Eye (tissue), 1 donor: ENCODE data around the gene RBX1.
"Not testable (repeated sequence)": the region's sequence is repeated elsewhere in the genome, so short reads cannot be mapped to it uniquely, and the experiment has no call there.

Source experiments
- DNase-seq: peaks from one replicate; pipeline ENCODE4 v3.0.0-alpha.2; 2015

Gene RBX1

GRCh38 chr22:40950962-40951794 is at the start of gene RBX1:
RBX1 (plus strand) TSS chr22:40951378; CDS start chr22:40951399, 21 bp downstream.
- DNase-seq: peak; percentile 99

DNA sequence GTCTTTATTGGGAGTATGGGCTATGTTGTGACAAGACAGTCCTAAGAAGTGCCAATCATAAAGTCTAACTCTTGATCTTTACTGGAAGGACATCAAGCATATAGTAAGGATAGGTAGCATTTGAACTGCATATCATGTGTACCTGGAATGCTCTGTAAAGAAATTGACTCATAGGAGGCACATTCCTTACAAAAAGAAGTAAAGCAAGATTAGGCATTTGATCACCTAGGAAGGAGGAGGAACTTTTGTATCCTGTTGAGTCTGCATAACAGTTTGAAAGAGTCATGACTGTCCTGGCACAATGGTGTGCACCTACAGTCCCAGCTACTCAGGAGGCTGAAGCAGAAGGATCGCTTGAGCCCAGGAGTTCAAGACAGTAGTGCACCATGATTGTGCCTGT is 47.1 kb upstream of the RBX1 start:
- DNase-seq: no peak

DNA sequence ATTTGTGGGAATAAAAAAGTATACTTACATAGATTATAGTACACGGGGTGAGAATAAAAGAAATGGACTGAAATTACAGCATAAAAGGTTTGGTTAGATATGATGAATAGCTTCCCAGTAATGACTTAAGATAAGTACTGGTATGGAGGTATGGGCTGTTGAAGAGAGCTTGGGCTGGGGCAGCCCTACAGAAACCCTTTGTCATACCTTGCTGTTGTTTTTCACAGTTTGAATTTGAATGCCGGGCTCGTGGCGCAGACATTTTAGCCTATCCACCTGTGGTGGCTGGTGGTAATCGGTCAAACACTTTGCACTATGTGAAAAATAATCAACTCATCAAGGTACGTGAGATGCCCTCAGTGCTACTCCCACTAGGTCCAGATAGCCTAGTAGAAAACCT is 42.3 kb upstream of the RBX1 start:
- no peak for DNase-seq

GRCh38 chr22:40911772-40912171 is 39.4 kb upstream of the RBX1 start:
- DNase-seq: no peak

DNA sequence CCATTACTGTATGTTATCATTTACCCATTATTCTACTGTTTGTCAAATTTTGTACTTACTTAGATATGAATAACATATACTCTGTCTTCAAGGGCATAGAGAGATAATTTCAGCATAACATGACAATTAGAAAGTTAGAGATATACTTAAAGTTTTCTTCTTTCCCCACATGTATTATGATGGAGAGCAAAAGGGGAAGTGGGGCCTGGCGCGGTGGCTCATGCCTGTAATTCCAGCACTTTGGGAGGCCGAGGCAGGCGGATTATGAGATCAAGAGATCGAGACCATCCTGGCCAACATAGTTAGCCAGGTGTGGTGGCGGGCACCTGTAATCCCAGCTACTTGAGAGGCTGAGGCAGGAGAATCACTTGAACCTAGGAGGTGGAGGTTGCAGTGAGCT is 38.2 kb upstream of the RBX1 start:
- DNase-seq: not testable (repeated sequence)

GRCh38 chr22:40919446-40919845 is 31.7 kb upstream of the RBX1 start:
- DNase-seq: no peak

DNA sequence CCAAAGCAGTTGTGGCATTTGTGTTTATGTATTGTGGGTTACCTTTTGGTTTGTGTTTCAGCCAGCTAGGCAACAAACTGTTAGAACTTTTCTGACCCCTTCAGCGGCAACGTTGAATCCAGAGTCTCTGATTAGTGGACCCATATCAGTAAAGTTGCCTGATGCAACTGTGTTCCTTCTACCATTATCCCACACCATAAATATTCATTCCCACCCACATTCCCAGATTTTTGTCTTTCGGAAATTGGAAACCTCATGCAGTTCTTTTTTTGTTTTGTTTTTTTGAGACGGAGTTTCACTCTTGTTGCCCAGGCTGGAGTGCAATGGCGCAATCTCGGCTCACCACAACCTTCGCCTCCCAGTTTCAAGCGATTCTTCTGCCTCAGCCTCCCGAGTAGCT is 30.7 kb upstream of the RBX1 start:
- no peak for DNase-seq

GRCh38 chr22:40922484-40923303 is 28.5 kb upstream of the RBX1 start:
- DNase-seq: peak; percentile 88

DNA sequence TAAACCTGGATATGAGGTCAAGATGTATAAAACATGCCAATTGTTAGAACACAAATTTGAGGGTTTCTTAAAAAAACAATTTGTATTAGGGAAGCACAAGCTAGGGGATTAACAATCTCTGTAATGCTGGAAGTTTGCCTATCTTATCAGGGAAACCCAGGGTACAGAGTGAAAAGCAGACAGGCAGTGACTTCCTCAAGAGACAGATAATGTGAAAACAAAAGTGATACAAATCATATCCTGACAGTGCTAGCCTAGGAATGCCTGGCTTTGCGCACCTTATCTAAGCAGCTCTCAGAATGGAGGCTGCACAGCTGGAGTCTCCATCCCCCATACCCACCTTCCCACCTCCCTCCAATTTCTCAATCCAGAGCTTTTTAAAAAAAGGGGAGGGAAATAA is 22.5 kb upstream of the RBX1 start:
- no peak for DNase-seq

GRCh38 chr22:40932396-40932795 is 18.8 kb upstream of the RBX1 start:
- DNase-seq: no peak

GRCh38 chr22:40939202-40939601 is 12.0 kb upstream of the RBX1 start:
- no peak for DNase-seq

DNA sequence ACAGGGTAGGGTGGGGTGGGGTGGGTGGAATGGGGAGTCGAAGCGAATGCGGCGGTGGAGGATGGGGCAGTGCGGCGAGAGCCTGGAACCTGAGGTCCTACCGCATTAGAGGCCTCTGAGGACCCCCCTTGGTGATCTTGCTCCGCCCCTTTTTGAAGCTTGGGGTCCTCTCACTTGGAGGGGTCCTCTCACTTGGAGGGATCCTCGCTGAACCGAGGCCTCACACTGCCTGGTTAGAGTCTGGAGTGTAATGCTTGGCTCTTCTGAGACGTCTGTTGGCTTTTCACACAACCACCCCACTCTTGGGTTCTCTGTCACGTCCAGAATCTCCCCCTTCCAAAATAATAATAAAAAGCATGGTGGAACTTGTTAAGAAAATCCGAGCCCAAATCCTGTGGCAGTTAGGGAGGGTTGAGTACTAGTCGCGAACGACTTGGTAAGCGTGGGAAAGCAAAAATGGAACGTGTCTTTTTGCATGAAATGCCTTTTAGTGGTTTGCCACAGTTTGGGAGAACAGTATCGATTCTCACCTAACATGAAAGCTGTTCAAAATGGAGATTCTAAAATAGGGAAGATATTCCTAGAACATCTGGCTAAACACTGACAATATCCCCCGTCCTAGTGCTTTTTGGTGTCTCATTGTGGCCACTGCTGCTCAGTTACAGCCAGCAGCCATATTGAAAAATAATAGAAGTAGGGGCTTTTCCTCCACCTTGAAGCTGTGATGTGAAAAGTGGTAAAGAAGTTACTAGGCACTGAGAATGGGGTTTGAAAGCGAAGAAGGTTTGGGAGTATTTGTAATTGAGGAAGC is 822 bp downstream of the RBX1 start:
- DNase-seq: no peak

GRCh38 chr22:40953471-40953870 is 2.3 kb downstream of the RBX1 start:
- DNase-seq: no peak

GRCh38 chr22:40954113-40954512 is 2.9 kb downstream of the RBX1 start:
- DNase-seq: no peak

DNA sequence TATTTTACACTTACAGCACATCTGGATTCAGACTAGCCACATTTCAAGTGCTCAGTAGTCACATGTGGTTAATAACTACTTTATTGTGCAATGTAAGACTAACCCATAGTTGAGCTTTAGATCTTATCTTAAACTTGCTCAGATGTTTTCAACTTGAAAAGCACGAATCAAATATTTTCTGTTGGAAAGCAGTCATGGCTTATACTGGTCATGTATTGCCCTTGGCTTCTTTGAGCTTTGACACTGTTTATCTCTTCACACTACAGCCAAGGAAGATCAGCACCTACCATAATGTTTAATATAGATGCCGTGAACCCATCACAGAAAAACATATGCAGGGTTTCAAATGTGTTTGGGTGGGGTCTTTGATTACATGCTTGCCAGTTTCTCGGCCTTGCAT is 4.4 kb downstream of the RBX1 start:
- DNase-seq: no peak

DNA sequence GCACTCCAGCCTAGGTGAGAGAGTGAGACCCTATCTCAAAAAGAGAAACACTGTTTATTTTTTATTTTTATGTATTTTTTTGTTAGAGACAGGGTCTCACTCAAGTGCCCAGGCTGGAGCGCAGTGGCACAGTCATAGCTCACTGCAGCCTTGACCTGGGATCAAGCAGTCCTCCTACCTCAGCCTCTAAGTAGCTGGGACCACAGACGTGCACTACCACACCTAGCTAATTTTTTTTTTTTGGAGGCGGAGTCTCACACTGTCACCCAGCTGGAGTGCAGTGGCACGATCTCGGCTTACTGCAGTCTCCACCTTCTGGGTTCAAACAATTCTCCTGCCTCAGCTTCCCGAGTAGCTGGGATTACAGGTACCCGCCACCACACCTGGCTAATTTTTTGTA is 6.4 kb downstream of the RBX1 start:
- no peak for DNase-seq

DNA sequence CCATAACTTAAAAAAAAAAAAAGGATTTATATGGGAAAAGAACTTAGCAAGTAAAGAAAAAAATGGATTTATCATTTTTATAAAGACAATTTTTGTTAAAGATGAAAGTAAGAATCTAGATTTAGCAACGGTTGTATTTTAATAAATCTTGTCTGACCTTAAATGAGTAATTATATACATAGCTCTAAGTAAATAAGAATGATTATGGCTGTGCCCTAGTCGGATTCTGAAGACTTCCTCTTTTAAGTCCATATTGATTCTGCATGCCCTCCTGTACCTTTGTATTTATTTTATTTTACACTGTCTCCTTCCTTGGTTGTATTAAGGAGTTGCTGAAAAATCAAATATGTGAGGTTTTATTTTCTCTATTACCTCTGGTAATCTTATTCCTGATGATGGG is 7.1 kb downstream of the RBX1 start:
- DNase-seq: no peak

- no peak for DNase-seq
Measured at GRCh38 chr22:40960145-40960544, 9.0 kb downstream of the RBX1 start.

DNA sequence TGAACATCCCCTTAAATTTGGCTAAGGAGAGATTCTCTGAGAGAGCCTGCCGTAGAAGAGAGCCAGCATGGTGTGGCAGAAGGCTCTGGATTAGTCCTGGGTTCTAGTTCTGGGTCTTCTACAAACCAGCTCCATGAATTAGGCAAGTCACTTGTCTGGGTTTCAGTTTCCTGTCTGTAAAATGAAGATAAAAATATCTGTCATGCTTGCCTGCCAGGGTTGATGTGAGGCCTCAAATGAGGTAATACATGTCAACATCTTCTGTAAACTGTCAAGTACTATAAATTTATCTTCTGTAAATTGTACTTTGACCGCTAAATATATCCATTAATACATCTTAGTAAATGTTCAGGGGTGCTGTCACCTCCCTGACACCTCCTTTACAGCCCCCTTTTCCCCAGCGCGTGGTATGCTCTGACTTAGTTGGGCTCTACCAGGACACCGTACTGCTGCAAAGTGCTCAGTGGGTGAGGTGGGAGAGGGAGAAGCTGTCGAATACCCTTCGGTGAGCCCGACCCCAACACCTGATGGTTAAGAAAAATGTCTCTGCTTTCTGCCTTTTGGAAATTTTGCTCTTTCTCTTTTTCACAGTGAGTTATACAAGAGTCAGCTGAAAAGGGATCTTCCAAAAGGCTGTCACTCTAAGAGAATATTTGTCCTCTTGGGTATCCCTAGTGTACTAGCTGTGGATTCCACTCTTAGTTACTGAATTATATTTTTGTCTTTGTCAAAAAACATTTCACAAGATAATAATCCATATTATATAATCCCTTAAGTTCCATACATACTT is 15.0 kb downstream of the RBX1 start:
- DNase-seq: no peak

DNA sequence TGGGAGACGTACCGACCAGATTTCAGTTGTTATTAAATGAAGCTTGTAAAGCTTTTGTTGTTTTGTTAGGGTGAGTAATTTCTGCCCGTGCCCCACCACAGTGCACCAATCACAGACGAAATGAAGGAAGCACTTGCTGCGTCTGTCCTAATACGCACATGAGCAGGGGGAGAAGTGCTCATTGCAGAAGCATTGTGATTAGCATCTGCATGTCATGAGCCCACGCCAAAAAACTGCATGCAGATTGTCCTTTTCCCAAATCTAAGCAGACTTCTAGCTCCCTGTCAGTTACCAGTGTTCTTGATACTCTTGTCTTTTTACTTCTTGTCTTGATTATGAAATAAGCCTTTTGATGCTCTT is 15.5 kb downstream of the RBX1 start:
- DNase-seq: no peak

GRCh38 chr22:40967111-40967760 is 16.1 kb downstream of the RBX1 start:
- DNase-seq: no peak

DNA sequence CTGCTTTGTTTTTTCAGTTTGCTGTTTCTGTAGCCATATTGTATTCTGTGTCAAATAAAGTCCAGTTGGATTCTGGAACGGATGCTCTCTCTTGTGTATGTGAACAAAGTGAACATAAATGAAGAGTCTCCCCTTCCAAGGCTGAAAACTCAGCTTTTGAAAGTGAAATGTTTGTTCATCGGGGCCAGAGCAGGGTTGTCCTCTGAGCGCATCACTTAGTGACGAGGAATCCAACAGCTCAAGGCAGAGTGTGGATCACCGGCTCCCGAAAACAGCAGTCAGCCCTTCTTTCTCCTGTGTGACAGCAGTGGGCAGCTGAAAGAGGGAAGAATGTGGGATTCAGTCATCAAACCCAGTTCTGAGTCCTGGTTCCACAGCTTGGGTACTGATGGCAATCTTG is 21.4 kb downstream of the RBX1 start:
- DNase-seq: no peak
